Peyer's patch (tissue), 4 donors: ENCODE measurements around the gene SMG1. TPM values are rescaled to one million over a fixed set of nuclear protein-coding genes. Genes with fewer than 3 reads are reported as not detected.

Source experiments
- DNase-seq, 3 donors: peaks; one replicate each; pipeline ENCODE4 v3.0.0-alpha.2; 2017 to 2019
- H3K27ac ChIP-seq, 4 donors: fragments of 200-600 bp; sonication (generic); one replicate each; pipeline ENCODE4 v1.5.1; 2016 to 2019
- H3K27me3 ChIP-seq, 2 donors: fragments of 200-600 bp; sonication (generic); one replicate each; pipeline ENCODE4 v1.5.1; 2019
- H3K36me3 ChIP-seq, 3 donors: fragments of 200-600 bp; sonication (generic); one replicate each; pipeline ENCODE4 v1.5.1; 2016 to 2019
- H3K4me1 ChIP-seq, 4 donors: fragments of 200-600 bp; sonication (generic); one replicate each; pipeline ENCODE4 v1.5.1; 2016 to 2019
- H3K4me3 ChIP-seq, 4 donors: fragments of 200-600 bp; sonication (generic); 1 replicate in 3 of 4; 2 replicates in 1 of 4; pipeline ENCODE4 v1.5.1; 2016 to 2019; ENCODE audit warnings: mild to moderate bottlenecking in 1 of 4
- H3K9me3 ChIP-seq, 4 donors: fragments of 200-600 bp; sonication (generic); one replicate each; pipeline ENCODE4 v1.5.1; 2016 to 2019; ENCODE audit warnings: mild to moderate bottlenecking in 1 of 4
- POLR2A ChIP-seq, 2 donors: fragments of 450-650 bp; IDR thresholded peaks; one replicate each; pipeline ENCODE4 v1.5.1; 2017; ENCODE audit warnings: antibody characterized with exemption in 2 of 2, mild to moderate bottlenecking in 2 of 2, moderate library complexity in 2 of 2
- total RNA-seq, 4 donors: library from RNA; depleted of rRNA; stranded (reverse); fragments of >200 nt; gene quantifications; one replicate each; pipeline ENCODE4 v1.1.0, GENCODE V29; 2016
- TF ChIP-seq, protein P1 (sequence below), 6 experiments: fragments of 450-650 bp in 4 of 6; fragments of 200-600 bp in 2 of 6; sonication (generic) in 1 of 6; IDR thresholded peaks; one replicate each; pipeline ENCODE4 v1.5.1; 2017 to 2019; ENCODE audit warnings: antibody characterized with exemption in 6 of 6, mild to moderate bottlenecking in 3 of 6, moderate library complexity in 1 of 6

SMG1 gene
- total RNA-seq, 4 donors from 2014 or later: 129 to 157 (median 137) TPM

DNA sequence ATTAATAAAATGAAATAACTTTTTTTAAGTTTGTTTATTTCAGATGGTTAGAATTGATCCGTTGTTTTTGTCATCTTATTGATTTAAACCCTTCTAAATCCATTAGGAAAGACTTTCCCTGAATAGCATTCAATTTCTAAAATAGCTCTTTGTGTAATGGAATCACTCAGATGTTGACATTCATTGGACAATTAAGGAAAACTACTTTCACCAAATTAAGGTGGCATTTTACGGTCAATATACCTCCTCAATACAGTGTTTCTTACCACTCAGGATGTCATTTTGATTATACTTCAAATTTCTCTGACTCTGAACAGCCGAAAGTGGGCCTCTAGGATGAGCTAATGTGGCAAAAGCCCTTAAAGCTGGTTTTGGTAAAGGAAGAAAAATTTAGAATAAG is 126.7 kb downstream of the SMG1 start:
- no peak for TF ChIP-seq POLR2A (IDR thresholded peaks at IDR 0.05)
- TF ChIP-seq, protein P1, sequence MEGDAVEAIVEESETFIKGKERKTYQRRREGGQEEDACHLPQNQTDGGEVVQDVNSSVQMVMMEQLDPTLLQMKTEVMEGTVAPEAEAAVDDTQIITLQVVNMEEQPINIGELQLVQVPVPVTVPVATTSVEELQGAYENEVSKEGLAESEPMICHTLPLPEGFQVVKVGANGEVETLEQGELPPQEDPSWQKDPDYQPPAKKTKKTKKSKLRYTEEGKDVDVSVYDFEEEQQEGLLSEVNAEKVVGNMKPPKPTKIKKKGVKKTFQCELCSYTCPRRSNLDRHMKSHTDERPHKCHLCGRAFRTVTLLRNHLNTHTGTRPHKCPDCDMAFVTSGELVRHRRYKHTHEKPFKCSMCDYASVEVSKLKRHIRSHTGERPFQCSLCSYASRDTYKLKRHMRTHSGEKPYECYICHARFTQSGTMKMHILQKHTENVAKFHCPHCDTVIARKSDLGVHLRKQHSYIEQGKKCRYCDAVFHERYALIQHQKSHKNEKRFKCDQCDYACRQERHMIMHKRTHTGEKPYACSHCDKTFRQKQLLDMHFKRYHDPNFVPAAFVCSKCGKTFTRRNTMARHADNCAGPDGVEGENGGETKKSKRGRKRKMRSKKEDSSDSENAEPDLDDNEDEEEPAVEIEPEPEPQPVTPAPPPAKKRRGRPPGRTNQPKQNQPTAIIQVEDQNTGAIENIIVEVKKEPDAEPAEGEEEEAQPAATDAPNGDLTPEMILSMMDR (IDR thresholded peaks at IDR 0.05): no peak
- no peak overlapping the region for H3K27ac ChIP-seq
- DNase-seq: no peak
- H3K27me3 ChIP-seq: no peaks in the 10 kb centered on the region
- H3K9me3 ChIP-seq: no peaks in the 10 kb centered on the region
- peaks cover 0 to 27% (median 5%) of the 10 kb centered on the region in 4 donors for H3K4me1 ChIP-seq
- peak overlapping the region in 1 of 4 donors; percentile 79 for H3K4me3 ChIP-seq
- H3K36me3 ChIP-seq: peaks cover 0 to 34% (median 0%) of the 10 kb centered on the region in 3 donors

DNA sequence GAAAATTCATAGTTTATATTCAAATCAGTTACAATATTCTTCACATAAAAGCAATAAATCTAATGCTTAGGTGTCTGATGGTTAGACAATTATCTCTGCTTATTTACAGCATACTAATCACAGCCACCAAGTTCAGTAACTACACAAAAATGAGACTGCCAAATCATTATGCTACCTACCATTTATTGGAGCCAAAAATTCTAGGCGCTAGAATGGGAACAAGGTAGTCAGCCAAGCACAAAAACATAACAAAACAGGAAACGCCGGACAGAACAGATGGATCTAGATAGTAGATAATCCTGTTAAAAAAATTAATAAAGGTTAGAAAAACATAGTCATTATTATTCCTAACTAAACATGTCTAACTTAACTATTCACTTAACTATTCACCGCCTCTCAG is 128.5 kb downstream of the SMG1 start:
- peaks cover 0 to 27% (median 5%) of the 10 kb centered on the region in 4 donors for H3K4me1 ChIP-seq
- H3K9me3 ChIP-seq: no peaks in the 10 kb centered on the region
- peaks cover 0 to 50% (median 0%) of the 10 kb centered on the region in 3 donors for H3K36me3 ChIP-seq
- no peak overlapping the region for H3K27ac ChIP-seq
- no peaks in the 10 kb centered on the region for H3K27me3 ChIP-seq
- no peak overlapping the region for H3K4me3 ChIP-seq
- no peak for DNase-seq
- no peak for TF ChIP-seq POLR2A (IDR thresholded peaks at IDR 0.05)
- TF ChIP-seq, protein P1 (IDR thresholded peaks at IDR 0.05): no peak

DNA sequence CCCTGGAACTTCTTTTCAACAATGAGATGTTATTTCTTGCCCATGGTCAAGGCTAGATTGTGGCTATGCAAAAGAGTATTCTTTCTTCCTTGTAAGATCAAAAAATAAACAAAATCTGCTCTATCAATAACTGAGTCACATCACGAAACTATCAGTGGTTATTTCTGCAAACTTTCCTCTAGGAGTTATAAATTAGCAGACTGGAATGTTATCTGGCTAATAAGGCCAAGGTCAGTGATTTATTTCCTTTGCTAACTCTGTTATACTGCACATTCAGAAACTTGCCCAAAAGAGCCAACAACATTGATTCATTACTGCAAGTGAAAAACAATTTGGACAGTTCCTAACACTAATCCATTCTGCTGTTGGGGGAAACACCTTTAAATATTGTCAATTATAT is 129.8 kb downstream of the SMG1 start:
- H3K36me3 ChIP-seq: peaks cover 0 to 50% (median 0%) of the 10 kb centered on the region in 3 donors
- no peak for TF ChIP-seq POLR2A (IDR thresholded peaks at IDR 0.05)
- TF ChIP-seq, protein P1 (IDR thresholded peaks at IDR 0.05): no peak
- peaks cover 0 to 21% (median 5%) of the 10 kb centered on the region in 4 donors for H3K4me1 ChIP-seq

DNA sequence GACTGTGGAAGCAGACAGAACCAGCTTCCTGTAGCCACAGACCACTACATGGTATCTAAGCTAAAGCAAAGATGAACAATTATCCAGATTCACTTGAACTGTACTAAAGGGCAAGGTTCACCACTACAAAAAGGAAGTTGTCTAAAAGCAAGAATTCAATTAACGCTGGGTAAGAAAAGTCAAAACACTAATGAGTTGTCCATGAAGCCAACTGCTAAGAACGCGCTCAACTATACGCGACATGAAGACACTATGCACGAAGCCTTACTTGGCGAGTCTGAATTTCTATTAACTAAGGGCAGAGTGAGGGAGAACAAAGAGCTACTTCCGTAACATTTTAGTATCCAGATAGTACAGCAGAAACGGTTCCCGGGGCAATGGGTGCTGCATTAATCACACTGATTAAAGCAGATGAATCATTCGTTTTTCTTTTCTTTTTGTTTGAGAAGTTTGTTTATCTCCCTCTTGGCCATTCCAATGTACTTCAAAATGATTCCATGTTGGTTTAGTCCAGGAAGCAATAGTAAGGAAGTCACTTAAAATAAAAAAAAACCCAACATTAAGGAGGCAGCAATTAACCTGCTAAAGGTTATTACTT is 133.3 kb downstream of the SMG1 start:
- Histone ChIP-seq H3K27me3 (no peaks in the 10 kb centered on the region), H3K4me3 (no peak overlapping the region), H3K36me3 (peaks cover 0 to 59% (median 1%) of the 10 kb centered on the region in 3 donors), H3K9me3 (no peaks in the 10 kb centered on the region), H3K4me1 (peaks cover 0 to 13% (median 9%) of the 10 kb centered on the region in 4 donors), H3K27ac (no peak overlapping the region)
- TF ChIP-seq POLR2A (IDR thresholded peaks at IDR 0.05): no peak
- TF ChIP-seq, protein P1 (IDR thresholded peaks at IDR 0.05): no peak
- no peak for DNase-seq

More for the DNA sequence above, 129.8 kb downstream of the SMG1 start:
- DNase-seq: no peak
- no peak overlapping the region for H3K4me3 ChIP-seq
- no peak overlapping the region for H3K27ac ChIP-seq
- no peaks in the 10 kb centered on the region for H3K27me3 ChIP-seq
- no peaks in the 10 kb centered on the region for H3K9me3 ChIP-seq

DNA sequence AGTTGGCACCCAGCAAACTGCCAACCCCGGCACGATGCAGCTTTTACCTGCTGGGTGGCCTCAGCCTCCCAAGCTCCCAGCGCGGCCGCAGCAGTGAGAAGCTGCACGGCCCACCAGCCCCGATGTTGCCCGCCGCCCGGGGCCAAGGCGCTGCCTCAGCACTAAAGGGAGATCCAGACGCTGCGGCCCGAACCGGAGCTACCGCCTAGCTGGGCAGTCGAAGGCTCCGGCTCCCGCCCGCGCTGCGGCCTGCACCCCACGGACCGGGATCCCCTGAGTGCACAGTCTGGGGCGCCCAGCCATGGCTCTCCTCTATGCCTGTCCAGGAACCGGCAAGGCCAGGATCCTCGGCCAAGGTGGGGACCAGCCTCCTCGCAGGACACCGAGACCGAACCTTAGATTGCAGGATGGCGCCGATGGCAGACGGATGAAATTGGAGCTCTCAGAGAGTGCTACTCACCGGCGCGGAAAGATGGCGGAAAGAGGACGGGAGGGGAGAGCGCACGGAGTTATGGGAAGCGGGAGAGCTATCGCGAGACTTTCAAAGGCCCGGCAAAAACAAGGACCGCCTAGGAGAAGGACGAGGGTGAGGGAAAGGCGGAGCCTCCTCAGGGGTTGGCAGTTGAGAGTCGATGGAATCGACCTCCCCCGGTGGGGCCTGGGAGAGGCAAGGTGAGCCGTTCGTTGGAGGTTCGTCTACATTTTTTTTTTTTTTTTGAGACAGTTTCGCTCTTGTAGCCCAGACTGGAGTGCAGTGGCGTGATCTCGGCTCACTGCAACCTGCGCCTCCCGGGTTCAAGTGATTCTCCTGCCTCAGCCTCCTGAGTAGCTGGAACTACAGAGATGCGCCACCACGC is 136.1 kb downstream of the SMG1 start, which contains the start of gene RPS15A:
Gene RPS15A, minus strand, starts transcription at position 485 of the 857 bp plus-strand sequence. CDS start 1,221 bp downstream, outside the sequence.
- no peaks in the 10 kb centered on the region for H3K9me3 ChIP-seq
- TF ChIP-seq, protein P1 (IDR thresholded peaks at IDR 0.05): no peak
- peak; percentile 63 to 76 for TF ChIP-seq POLR2A (IDR thresholded peaks at IDR 0.05)
- H3K36me3 ChIP-seq: peaks cover 0 to 60% (median 4%) of the 10 kb centered on the region in 3 donors
- peaks cover 0 to 39% (median 13%) of the 10 kb centered on the region in 4 donors for H3K4me1 ChIP-seq
- H3K27me3 ChIP-seq: no peaks in the 10 kb centered on the region
- peak within 1 kb of the TSS; percentile 75 to 89 (median 82) for H3K27ac ChIP-seq
- DNase-seq: peak; percentile 90 to 97 (median 92)
- peak within 1 kb of the TSS; percentile 72 to 90 (median 83) for H3K4me3 ChIP-seq
